Natural killer cell (primary cell): ENCODE data around the gene OR51B6. TPM values are rescaled to one million over a fixed set of nuclear protein-coding genes. Genes with fewer than 3 reads are reported as not detected.

Experiments
- ATAC-seq, 3 donors: fragments of 150-1000 bp in 2 of 3; fragments of 200-7000 bp in 1 of 3; cut with Tn5 transposase; 1 replicate in 1 of 3; 2 replicates in 2 of 3; pipeline ENCODE4 v1.10.0; 2021; ENCODE audit warnings: mild to moderate bottlenecking in 2 of 3, moderate library complexity in 2 of 3
- DNase-seq, 2 donors: peaks; one replicate each; pipeline versions ENCODE4 v3.0.0 to v3.0.0-alpha.2; 2013 to 2021; ENCODE audit warnings: mixed read lengths in 1 of 2
- H3K27ac ChIP-seq: one replicate; pipeline ENCODE4 v1.5.1; 2013; ENCODE audit warnings: mild to moderate bottlenecking, low read length
- H3K27me3 ChIP-seq: one replicate; pipeline ENCODE4 v1.6.1; 2013; ENCODE audit warnings: low read length; ENCODE audit not compliant: control insufficient read depth, insufficient read depth
- H3K36me3 ChIP-seq: one replicate; pipeline ENCODE4 v1.6.1; 2013; ENCODE audit warnings: low read length; ENCODE audit not compliant: control insufficient read depth, insufficient read depth
- H3K4me1 ChIP-seq: one replicate; pipeline ENCODE4 v1.6.1; 2013; ENCODE audit warnings: low read length; ENCODE audit not compliant: control insufficient read depth, insufficient read depth
- H3K4me3 ChIP-seq: one replicate; pipeline ENCODE4 v1.5.1; 2013; ENCODE audit warnings: low read length
- H3K9me3 ChIP-seq: one replicate; pipeline ENCODE4 v1.6.1; 2013; ENCODE audit warnings: low read length; ENCODE audit not compliant: control insufficient read depth, insufficient read depth
- H3K27ac Mint-ChIP-seq, 2 donors: one replicate each; pipeline ENCODE4 v1.8.0; 2022; ENCODE audit warnings: mild to moderate bottlenecking in 2 of 2, mixed read lengths in 2 of 2, moderate library complexity in 1 of 2
- H3K27me3 Mint-ChIP-seq, 2 donors: one replicate each; pipeline ENCODE4 v1.8.0; 2022; ENCODE audit warnings: low read depth in 2 of 2, mixed read lengths in 2 of 2
- H3K36me3 Mint-ChIP-seq: one replicate; pipeline ENCODE4 v1.8.0; 2022; ENCODE audit warnings: mixed read lengths
- H3K4me1 Mint-ChIP-seq, 2 donors: one replicate each; pipeline ENCODE4 v1.8.0; 2022; ENCODE audit warnings: mixed read lengths in 2 of 2
- H3K4me3 Mint-ChIP-seq: one replicate; pipeline ENCODE4 v1.8.0; 2022; ENCODE audit warnings: mild to moderate bottlenecking, moderate library complexity, mixed read lengths
- H3K9me3 Mint-ChIP-seq, 2 donors: one replicate each; pipeline ENCODE4 v1.8.0; 2022; ENCODE audit warnings: mixed read lengths in 2 of 2
- CTCF ChIP-seq: fragments of 200-600 bp; IDR thresholded peaks from one replicate; pipeline ENCODE4 v1.8.0; 2022; ENCODE audit warnings: antibody characterized with exemption
- WGBS: methylation state at CpG from one replicate; pipeline ENCODE4 v1.1.7; 2013; ENCODE audit warnings: missing lambda C conversion rate; ENCODE audit not compliant: insufficient coverage; 5-methylcytosine and 5-hydroxymethylcytosine counted together
- intact Hi-C: fragments of 100-400 bp; cut with micrococcal nuclease; formaldehyde crosslinking; loops from one replicate; pipeline ENCODE4 v1.14.2; 2022
- total RNA-seq, 4 donors: library from RNA; stranded (reverse); fragments of 120-200 nt in 1 of 4; gene quantifications; one replicate each; pipeline versions ENCODE4 v1.2.3 to v1.2.4, GENCODE V29; 2013 to 2022

OR51B6 gene
- total RNA-seq, 3 donors from 2014 or later (not counting 1 experiment from before 2014, with no cell fraction given), result not detected

DNA sequence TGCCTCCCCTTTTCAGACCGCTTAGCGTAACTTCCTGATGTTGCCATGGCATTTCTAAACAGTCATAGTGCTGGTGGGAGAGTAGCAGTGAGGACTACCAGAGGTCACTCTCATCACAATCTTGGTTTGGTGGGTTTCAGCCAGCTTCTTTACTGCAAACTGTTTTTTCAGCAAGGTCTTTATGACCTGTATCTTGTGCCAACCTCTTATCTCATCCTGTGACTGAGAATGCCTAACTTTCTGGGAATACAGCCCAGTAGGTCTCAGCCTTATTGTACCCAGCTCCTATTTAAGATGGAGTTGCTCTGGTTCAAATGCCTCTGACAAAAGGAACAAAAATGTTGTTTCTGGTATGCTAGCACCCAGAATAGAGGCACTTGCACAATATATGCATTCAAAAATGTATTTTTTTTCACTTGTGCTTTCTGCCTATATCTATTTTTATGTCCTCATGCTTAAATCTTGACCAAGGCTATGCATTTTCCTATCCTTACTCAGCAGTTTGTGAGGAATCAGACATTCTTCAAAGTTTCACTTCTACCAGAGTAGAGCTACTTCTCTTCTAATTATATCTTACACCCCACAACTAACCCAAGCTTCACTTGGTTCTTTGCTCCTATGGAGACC is 16.3 kb downstream of the OR51B6 start:
- Mint-ChIP-seq H3K9me3 (no peaks in the 10 kb centered on the region), H3K27ac (no peak overlapping the region), H3K36me3 (no peaks in the 10 kb centered on the region), H3K4me3 (no peak overlapping the region), H3K27me3 (no peaks in the 10 kb centered on the region), H3K4me1 (no peaks in the 10 kb centered on the region)
- no peak overlapping the region for H3K27ac ChIP-seq
- TF ChIP-seq CTCF, result no peak
- WGBS, result 94% methylated on average over 2 of the region's 2 CpGs
- no peaks in the 10 kb centered on the region for H3K36me3 ChIP-seq
- no peak for ATAC-seq
- intact Hi-C loops, result no loop called here
- H3K4me3 ChIP-seq, result no peak overlapping the region
- no peaks in the 10 kb centered on the region for H3K9me3 ChIP-seq
- H3K4me1 ChIP-seq, result no peaks in the 10 kb centered on the region
- DNase-seq, result no peak
- no peaks in the 10 kb centered on the region for H3K27me3 ChIP-seq

DNA sequence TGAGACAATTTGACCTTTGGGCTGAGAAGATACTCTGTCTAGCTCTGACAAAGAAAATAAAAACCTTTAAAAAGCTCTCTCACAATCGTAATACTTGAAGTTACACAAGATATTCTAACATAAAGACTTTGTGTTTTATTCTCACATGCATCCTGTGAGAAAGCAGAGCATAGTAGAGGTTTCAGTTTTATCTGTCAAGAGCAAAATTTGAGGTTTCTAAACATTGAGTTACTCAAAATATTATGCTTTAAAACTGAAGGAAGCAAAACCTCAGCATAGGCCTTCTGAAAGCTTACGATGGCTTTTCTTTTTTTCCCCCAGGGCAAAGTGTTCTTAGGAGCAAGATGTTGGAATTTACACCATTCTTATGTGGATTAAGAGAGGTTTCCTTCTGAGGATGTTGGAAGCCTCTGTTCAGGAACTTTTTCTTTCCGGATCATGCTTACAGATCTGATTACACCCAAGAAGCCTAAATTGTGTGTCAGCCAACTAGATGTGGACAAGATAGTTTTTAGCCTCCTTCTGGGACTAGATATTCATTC is 17.3 kb downstream of the OR51B6 start:
- no peak overlapping the region for H3K27ac ChIP-seq
- Mint-ChIP-seq H3K4me1 (no peaks in the 10 kb centered on the region), H3K9me3 (no peaks in the 10 kb centered on the region), H3K4me3 (no peak overlapping the region), H3K27me3 (no peaks in the 10 kb centered on the region), H3K27ac (no peak overlapping the region), H3K36me3 (no peaks in the 10 kb centered on the region)
- ATAC-seq, result no peak
- no peak overlapping the region for H3K4me3 ChIP-seq
- H3K36me3 ChIP-seq, result no peaks in the 10 kb centered on the region
- H3K4me1 ChIP-seq, result no peaks in the 10 kb centered on the region
- DNase-seq, result no peak
- WGBS, result 93% methylated on average over 2 of the region's 3 CpGs
- no peaks in the 10 kb centered on the region for H3K27me3 ChIP-seq
- intact Hi-C loops, result no loop called here
- no peak for TF ChIP-seq CTCF
- no peaks in the 10 kb centered on the region for H3K9me3 ChIP-seq

DNA sequence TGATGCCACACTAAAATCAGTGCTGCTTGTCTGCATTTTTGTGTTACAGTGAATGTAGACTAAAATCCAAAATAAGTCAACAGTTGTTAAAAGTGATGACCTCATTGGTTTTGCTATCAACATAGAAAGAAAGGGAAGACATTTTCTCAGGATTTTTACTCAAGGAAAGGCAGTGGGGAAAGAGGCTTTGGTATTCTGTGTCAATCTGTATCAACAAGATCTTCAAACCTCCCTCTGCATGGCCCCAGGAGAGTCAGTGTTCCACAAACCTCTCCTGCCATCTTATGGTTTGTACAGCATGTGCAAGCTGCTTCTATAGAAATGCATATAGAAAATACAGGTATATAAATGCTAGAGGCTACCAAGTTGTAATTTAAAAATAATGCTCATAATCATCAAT is 18.5 kb downstream of the OR51B6 start:
- no peak overlapping the region for H3K4me3 Mint-ChIP-seq
- Histone ChIP-seq H3K9me3 (no peaks in the 10 kb centered on the region), H3K27me3 (no peaks in the 10 kb centered on the region), H3K36me3 (no peaks in the 10 kb centered on the region), H3K4me3 (no peak overlapping the region), H3K4me1 (no peaks in the 10 kb centered on the region), H3K27ac (no peak overlapping the region)
- no peak for TF ChIP-seq CTCF
- H3K36me3 Mint-ChIP-seq, result no peaks in the 10 kb centered on the region
- H3K4me1 Mint-ChIP-seq, result no peaks in the 10 kb centered on the region
- ATAC-seq (no peak), DNase-seq (no peak)
- H3K27me3 Mint-ChIP-seq, result no peaks in the 10 kb centered on the region
- intact Hi-C loops, result no loop called here
- H3K9me3 Mint-ChIP-seq, result no peaks in the 10 kb centered on the region
- H3K27ac Mint-ChIP-seq, result no peak overlapping the region
